H9 (cell line): Measurements from ENCODE around the gene LAMA3. TPM values are rescaled to one million over a fixed set of nuclear protein-coding genes. Genes with fewer than 3 reads are reported as not detected.

Experiments
- DNase-seq: peaks from one replicate; pipeline ENCODE4 v3.0.0-alpha.2; 2017
- H2AFZ ChIP-seq: one replicate; pipeline ENCODE4 v1.6.1; 2013; ENCODE audit warnings: mild to moderate bottlenecking, low read length, control low read depth, moderate library complexity
- H2AK5ac ChIP-seq: 2 replicates; pipeline ENCODE4 v1.6.1; 2013; ENCODE audit warnings: low read length, control low read depth, mixed read lengths; ENCODE audit not compliant: insufficient read length
- H2BK120ac ChIP-seq: one replicate; pipeline ENCODE4 v1.6.1; 2013; ENCODE audit warnings: low read depth, mild to moderate bottlenecking, low read length, control low read depth, inconsistent platforms; ENCODE audit not compliant: poor library complexity, severe bottlenecking
- H2BK12ac ChIP-seq: 2 replicates; pipeline ENCODE4 v1.6.1; 2013; ENCODE audit warnings: low read length, control low read depth, mixed read lengths, low read depth; ENCODE audit not compliant: insufficient read length
- H2BK15ac ChIP-seq: 2 replicates; pipeline ENCODE4 v1.6.1; 2013; ENCODE audit warnings: low read depth, low read length, control low read depth
- H2BK20ac ChIP-seq: one replicate; pipeline ENCODE4 v1.6.1; 2013; ENCODE audit warnings: low read depth, mild to moderate bottlenecking, low read length, control low read depth, inconsistent platforms; ENCODE audit not compliant: poor library complexity, severe bottlenecking
- H2BK5ac ChIP-seq: 2 replicates; pipeline ENCODE4 v1.6.1; 2013; ENCODE audit warnings: low read length, control low read depth, mixed read lengths; ENCODE audit not compliant: insufficient read length
- H3K14ac ChIP-seq: 2 replicates; pipeline ENCODE4 v1.6.1; 2013; ENCODE audit warnings: low read length, control low read depth; ENCODE audit not compliant: insufficient read depth
- H3K18ac ChIP-seq: 2 replicates; pipeline ENCODE4 v1.6.1; 2013; ENCODE audit warnings: low read depth, mild to moderate bottlenecking, mixed read lengths, low read length, control low read depth; ENCODE audit not compliant: insufficient read length
- H3K23ac ChIP-seq: 2 replicates; pipeline ENCODE4 v1.6.1; 2013; ENCODE audit warnings: low read length, control low read depth, mixed read lengths, low read depth; ENCODE audit not compliant: insufficient read length
- H3K23me2 ChIP-seq: 2 replicates; pipeline ENCODE4 v1.6.1; 2013; ENCODE audit warnings: low read depth, mild to moderate bottlenecking, mixed read lengths, low read length, control low read depth; ENCODE audit not compliant: insufficient read length, poor library complexity, severe bottlenecking
- H3K27ac ChIP-seq: 2 replicates; pipeline ENCODE4 v1.5.1; 2013; ENCODE audit warnings: low read length, control low read depth, mixed read lengths, low read depth; ENCODE audit not compliant: insufficient read length
- H3K27me3 ChIP-seq: 2 replicates; pipeline ENCODE4 v1.6.1; 2013; ENCODE audit warnings: low read length, control low read depth, inconsistent platforms; ENCODE audit not compliant: insufficient read depth
- H3K4ac ChIP-seq: 2 replicates; pipeline ENCODE4 v1.6.1; 2013; ENCODE audit warnings: low read depth, mild to moderate bottlenecking, control low read depth, inconsistent platforms, low read length, moderate library complexity
- H3K4me1 ChIP-seq: 2 replicates; pipeline ENCODE4 v1.6.1; 2013; ENCODE audit warnings: low read length, control low read depth, inconsistent platforms; ENCODE audit not compliant: insufficient read depth
- H3K4me2 ChIP-seq: 2 replicates; pipeline ENCODE4 v1.6.1; 2013; ENCODE audit warnings: low read length, control low read depth, mixed read lengths; ENCODE audit not compliant: insufficient read length, insufficient read depth
- H3K56ac ChIP-seq: 2 replicates; pipeline ENCODE4 v1.6.1; 2013; ENCODE audit warnings: low read depth, mild to moderate bottlenecking, mixed read lengths, low read length, control low read depth; ENCODE audit not compliant: insufficient read length
- H3K79me1 ChIP-seq: 2 replicates; pipeline ENCODE4 v1.6.1; 2013; ENCODE audit warnings: low read depth, mild to moderate bottlenecking, moderate library complexity, low read length, control low read depth, inconsistent platforms; ENCODE audit not compliant: insufficient read depth, poor library complexity, severe bottlenecking
- H3K79me2 ChIP-seq: 2 replicates; pipeline ENCODE4 v1.6.1; 2013; ENCODE audit warnings: low read length, control low read depth, inconsistent platforms; ENCODE audit not compliant: insufficient read depth
- H3K9ac ChIP-seq: 2 replicates; pipeline ENCODE4 v1.6.1; 2013; ENCODE audit warnings: low read length, control low read depth, mixed read lengths; ENCODE audit not compliant: insufficient read length; ENCODE audit errors: extremely low read depth
- H3K9me3 ChIP-seq: one replicate; pipeline ENCODE4 v1.6.1; 2013; ENCODE audit warnings: low read depth, low read length, inconsistent platforms; ENCODE audit not compliant: control insufficient read depth
- H3T11ph ChIP-seq: one replicate; pipeline ENCODE4 v1.6.1; 2013; ENCODE audit warnings: mild to moderate bottlenecking, low read length, control low read depth, inconsistent platforms
- H4K20me1 ChIP-seq: one replicate; pipeline ENCODE4 v1.6.1; 2013; ENCODE audit not compliant: control insufficient read depth, insufficient read length, insufficient read depth
- H4K5ac ChIP-seq: 2 replicates; pipeline ENCODE4 v1.6.1; 2013; ENCODE audit warnings: low read depth, mild to moderate bottlenecking, mixed read lengths, low read length, control low read depth; ENCODE audit not compliant: insufficient read length
- H4K8ac ChIP-seq: replicated peaks from 2 replicates; pipeline ENCODE4 v1.6.1; 2013; ENCODE audit warnings: low read length, control low read depth, mixed read lengths, low read depth; ENCODE audit not compliant: insufficient read length
- H4K91ac ChIP-seq: 2 replicates; pipeline ENCODE4 v1.6.1; 2013; ENCODE audit warnings: low read depth, mild to moderate bottlenecking, moderate library complexity, mixed read lengths, low read length, control low read depth; ENCODE audit not compliant: insufficient read length
- H3K27ac Mint-ChIP-seq, 3 experiments: 2 replicates in 2 of 3; 3 replicates in 1 of 3; pipeline ENCODE4 v1.8.0; 2020 to 2021; ENCODE audit warnings: mixed read lengths in 3 of 3, mild to moderate bottlenecking in 1 of 3, moderate library complexity in 1 of 3
- H3K27me3 Mint-ChIP-seq: 2 replicates; pipeline ENCODE4 v1.8.0; 2021; ENCODE audit warnings: low read depth, mild to moderate bottlenecking, moderate library complexity, mixed read lengths
- H3K36me3 Mint-ChIP-seq, 3 experiments: 2 replicates in 2 of 3; 3 replicates in 1 of 3; pipeline ENCODE4 v1.8.0; 2020 to 2021; ENCODE audit warnings: low read depth in 3 of 3, mixed read lengths in 3 of 3; ENCODE audit not compliant: insufficient read depth in 1 of 3
- H3K4me1 Mint-ChIP-seq, 2 experiments: 2 replicates each; pipeline ENCODE4 v1.8.0; 2020; ENCODE audit warnings: mixed read lengths in 2 of 2
- H3K4me3 Mint-ChIP-seq, 2 experiments: 2 replicates in 1 of 2; 3 replicates in 1 of 2; pipeline ENCODE4 v1.8.0; 2020 to 2021; ENCODE audit warnings: mild to moderate bottlenecking in 2 of 2, mixed read lengths in 2 of 2, moderate library complexity in 1 of 2
- H3K9me3 Mint-ChIP-seq, 2 experiments: 2 replicates in 1 of 2; 3 replicates in 1 of 2; pipeline ENCODE4 v1.8.0; 2020; ENCODE audit warnings: mild to moderate bottlenecking in 2 of 2, mixed read lengths in 2 of 2, moderate library complexity in 1 of 2
- WGBS: extraction: QIAGEN DNeasy Blood & Tissue Kit; methylation state at CpG from one replicate; pipeline ENCODE4 v1.1.7; 2013; ENCODE audit warnings: missing lambda C conversion rate, low lambda C conversion rate, mixed read lengths; ENCODE audit not compliant: insufficient read length; ENCODE audit errors: extremely low coverage; 5-methylcytosine and 5-hydroxymethylcytosine counted together
- total RNA-seq: library from RNA; stranded (reverse); gene quantifications from 2 replicates; pipeline ENCODE4 v1.2.1, GENCODE V29; 2021
- TF ChIP-seq, protein P1 (sequence below): fragments of 200-600 bp; sonication (generic); conservative IDR thresholded peaks from 3 replicates; pipeline ENCODE4 v1.8.0; 2021; ENCODE audit warnings: antibody characterized with exemption, mild to moderate bottlenecking

LAMA3 gene
- total RNA-seq, 1 experiment from 2014 or later = 0.33 TPM

DNA sequence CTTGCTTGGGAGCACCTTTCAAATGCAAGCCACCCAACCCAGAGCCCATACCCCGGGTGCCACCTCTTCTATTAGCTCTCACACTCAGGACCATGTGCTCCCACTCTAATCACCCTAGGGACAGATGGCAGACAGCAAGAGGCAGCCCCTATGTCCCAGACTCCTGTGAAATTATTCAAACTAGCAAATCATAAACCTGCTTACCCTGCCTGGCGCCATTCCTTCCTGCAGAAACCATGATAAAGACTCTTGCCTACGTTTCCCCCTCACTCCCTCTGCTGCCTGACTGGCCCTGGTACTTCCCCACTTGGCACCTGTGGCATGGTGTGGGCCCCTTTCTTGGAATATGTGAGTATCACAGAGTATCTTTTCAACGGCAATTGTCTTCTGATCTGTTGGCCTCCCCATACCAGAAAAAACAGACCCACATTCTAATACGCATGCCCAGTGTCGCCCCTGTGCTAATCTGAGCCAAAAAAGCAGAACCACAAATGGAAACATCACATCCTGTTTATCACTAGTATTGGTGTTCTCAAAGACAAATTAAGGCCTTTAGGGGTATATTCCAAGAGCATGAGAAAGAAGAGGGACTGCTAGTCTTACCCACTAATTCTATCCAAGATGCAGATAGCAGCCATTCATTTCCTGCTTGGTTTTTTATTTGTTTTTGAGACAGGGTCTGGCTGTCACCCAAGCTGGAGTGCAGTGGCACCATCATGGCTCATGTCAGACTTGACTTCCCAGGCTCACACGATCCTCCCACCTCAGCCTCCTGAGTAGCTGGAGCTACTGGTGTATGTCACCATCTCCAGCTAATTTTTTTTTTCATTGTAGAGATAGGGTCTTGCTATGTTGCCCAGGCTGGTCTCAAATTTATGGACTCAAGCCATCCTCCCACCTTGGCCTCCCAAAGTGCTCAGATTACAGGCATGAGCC, 281.2 kb downstream of the LAMA3 start:
- no peak overlapping the region for H2BK15ac ChIP-seq
- Mint-ChIP-seq H3K4me3 (no peak overlapping the region), H3K27ac (no peak overlapping the region), H3K4me1 (peaks cover 10 to 12% of the 10 kb centered on the region in 2 experiments), H3K27me3 (0 out of 2 replicates have a peak, but pooled peaks cover 3% of the 10 kb centered on the region), H3K9me3 (no peaks in the 10 kb centered on the region), H3K36me3 (no peaks in the 10 kb centered on the region)
- no CpG with 5 or more reads among the region's 7 CpGs for WGBS
- no peak overlapping the region for H4K8ac ChIP-seq
- H4K20me1 ChIP-seq = no peaks in the 10 kb centered on the region
- H2BK20ac ChIP-seq = no peak overlapping the region
- H3K18ac ChIP-seq = no peak overlapping the region
- H3K56ac ChIP-seq = no peak overlapping the region
- H3K79me1 ChIP-seq = no peaks in the 10 kb centered on the region
- no peaks in the 10 kb centered on the region for H3K79me2 ChIP-seq
- H2BK12ac ChIP-seq = no peak overlapping the region
- TF ChIP-seq, protein P1, sequence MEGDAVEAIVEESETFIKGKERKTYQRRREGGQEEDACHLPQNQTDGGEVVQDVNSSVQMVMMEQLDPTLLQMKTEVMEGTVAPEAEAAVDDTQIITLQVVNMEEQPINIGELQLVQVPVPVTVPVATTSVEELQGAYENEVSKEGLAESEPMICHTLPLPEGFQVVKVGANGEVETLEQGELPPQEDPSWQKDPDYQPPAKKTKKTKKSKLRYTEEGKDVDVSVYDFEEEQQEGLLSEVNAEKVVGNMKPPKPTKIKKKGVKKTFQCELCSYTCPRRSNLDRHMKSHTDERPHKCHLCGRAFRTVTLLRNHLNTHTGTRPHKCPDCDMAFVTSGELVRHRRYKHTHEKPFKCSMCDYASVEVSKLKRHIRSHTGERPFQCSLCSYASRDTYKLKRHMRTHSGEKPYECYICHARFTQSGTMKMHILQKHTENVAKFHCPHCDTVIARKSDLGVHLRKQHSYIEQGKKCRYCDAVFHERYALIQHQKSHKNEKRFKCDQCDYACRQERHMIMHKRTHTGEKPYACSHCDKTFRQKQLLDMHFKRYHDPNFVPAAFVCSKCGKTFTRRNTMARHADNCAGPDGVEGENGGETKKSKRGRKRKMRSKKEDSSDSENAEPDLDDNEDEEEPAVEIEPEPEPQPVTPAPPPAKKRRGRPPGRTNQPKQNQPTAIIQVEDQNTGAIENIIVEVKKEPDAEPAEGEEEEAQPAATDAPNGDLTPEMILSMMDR = no peak
- H4K91ac ChIP-seq = no peak overlapping the region
- H3K4me1 ChIP-seq = peaks cover 2% of the 10 kb centered on the region; the same call in 1 of the 2 replicates
- no peak overlapping the region for H3K14ac ChIP-seq
- H2BK120ac ChIP-seq = no peak overlapping the region
- no peak overlapping the region for H3K4me2 ChIP-seq
- H3K9me3 ChIP-seq = no peaks in the 10 kb centered on the region
- no peak overlapping the region for H3K27ac ChIP-seq
- no peak overlapping the region for H3K9ac ChIP-seq
- H3K23me2 ChIP-seq = no peaks in the 10 kb centered on the region
- H3T11ph ChIP-seq = no peak overlapping the region
- DNase-seq = no peak
- no peak overlapping the region for H2AK5ac ChIP-seq
- H3K4ac ChIP-seq = no peak overlapping the region
- H4K5ac ChIP-seq = no peak overlapping the region
- H3K27me3 ChIP-seq = no peaks in the 10 kb centered on the region
- H3K23ac ChIP-seq = no peak overlapping the region
- H2AFZ ChIP-seq = no peak overlapping the region
- H2BK5ac ChIP-seq = no peak overlapping the region
